Upper lobe of left lung (tissue), 4 donors: ENCODE results near the gene KIF21B.
"Not testable (repeated sequence)": the region's sequence is repeated elsewhere in the genome, so short reads cannot be mapped to it uniquely, and the experiment has no call there.

ENCODE experiments used
- POLR2A ChIP-seq, 4 donors: fragments of 450-650 bp; IDR thresholded peaks; one replicate each; pipeline ENCODE4 v1.5.1; 2016 to 2017; ENCODE audit warnings: antibody characterized with exemption in 4 of 4, mild to moderate bottlenecking in 2 of 4
- POLR2AphosphoS5 ChIP-seq, 2 donors: sonication (generic); formaldehyde crosslinking; IDR thresholded peaks; one replicate each; pipeline ENCODE4 v1.5.1; 2017; ENCODE audit warnings: antibody characterized with exemption in 2 of 2

DNA sequence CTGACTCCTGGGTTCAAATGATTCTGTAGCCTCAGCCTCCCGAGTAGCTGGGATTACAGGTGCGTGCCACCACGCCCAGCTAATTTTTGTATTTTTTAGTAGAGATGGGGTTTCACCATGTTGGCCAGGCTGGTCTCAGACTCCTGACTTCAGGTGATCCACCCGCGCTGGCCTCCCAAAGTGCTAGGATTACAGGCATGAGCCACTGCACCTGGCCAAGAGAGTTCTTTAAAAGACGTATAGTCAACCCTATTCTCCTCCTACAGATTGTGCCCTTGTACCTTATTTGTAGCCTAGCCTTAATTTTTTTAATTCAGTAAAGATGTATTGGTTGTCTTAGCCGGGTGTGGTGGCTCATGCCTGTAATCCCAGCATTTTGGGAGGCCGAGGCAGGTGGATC is 93.2 kb downstream of the KIF21B start:
- TF ChIP-seq POLR2A, POLR2AphosphoS5 (IDR thresholded peaks at IDR 0.05): not testable (repeated sequence)
